HAP-1 (cell line): ENCODE results near the gene AGPAT3.
"Not testable (repeated sequence)": the region's sequence is repeated elsewhere in the genome, so short reads cannot be mapped to it uniquely, and the experiment has no call there.

Source experiments
- DNase-seq, 2 experiments: peaks; one replicate each; pipeline ENCODE4 v3.0.0-alpha.2; 2016 to 2020; ENCODE audit warnings: low spot score in 2 of 2
- H3K27me3 ChIP-seq: fragments of 250-450 bp; sonication (Bioruptor Pico); 2 replicates; pipeline ENCODE4 v1.5.1; 2020; ENCODE audit warnings: low read depth, mild to moderate bottlenecking, moderate library complexity
- H3K36me3 ChIP-seq: fragments of 250-450 bp; sonication (Bioruptor Pico); replicated peaks from 2 replicates; pipeline ENCODE4 v1.5.1; 2020; ENCODE audit warnings: mild to moderate bottlenecking
- H3K4me1 ChIP-seq: fragments of 250-450 bp; sonication (Bioruptor Pico); 2 replicates; pipeline ENCODE4 v1.5.1; 2020; ENCODE audit warnings: mild to moderate bottlenecking
- H3K4me3 ChIP-seq: fragments of 250-450 bp; sonication (Bioruptor Pico); 2 replicates; pipeline ENCODE4 v1.5.1; 2020; ENCODE audit warnings: mild to moderate bottlenecking, moderate library complexity
- H3K9me3 ChIP-seq: fragments of 250-450 bp; sonication (Bioruptor Pico); 2 replicates; pipeline ENCODE4 v1.5.1; 2020; ENCODE audit warnings: mild to moderate bottlenecking, moderate library complexity
- in situ Hi-C: fragments of 300-500 bp; cut with MboI; formaldehyde crosslinking; loops from 3 replicates; pipeline ENCODE4 v1.14.3; 2020; ENCODE audit warnings: low sequenced_read_pairs, inconsistent platforms, mixed read lengths

The AGPAT3 gene

DNA sequence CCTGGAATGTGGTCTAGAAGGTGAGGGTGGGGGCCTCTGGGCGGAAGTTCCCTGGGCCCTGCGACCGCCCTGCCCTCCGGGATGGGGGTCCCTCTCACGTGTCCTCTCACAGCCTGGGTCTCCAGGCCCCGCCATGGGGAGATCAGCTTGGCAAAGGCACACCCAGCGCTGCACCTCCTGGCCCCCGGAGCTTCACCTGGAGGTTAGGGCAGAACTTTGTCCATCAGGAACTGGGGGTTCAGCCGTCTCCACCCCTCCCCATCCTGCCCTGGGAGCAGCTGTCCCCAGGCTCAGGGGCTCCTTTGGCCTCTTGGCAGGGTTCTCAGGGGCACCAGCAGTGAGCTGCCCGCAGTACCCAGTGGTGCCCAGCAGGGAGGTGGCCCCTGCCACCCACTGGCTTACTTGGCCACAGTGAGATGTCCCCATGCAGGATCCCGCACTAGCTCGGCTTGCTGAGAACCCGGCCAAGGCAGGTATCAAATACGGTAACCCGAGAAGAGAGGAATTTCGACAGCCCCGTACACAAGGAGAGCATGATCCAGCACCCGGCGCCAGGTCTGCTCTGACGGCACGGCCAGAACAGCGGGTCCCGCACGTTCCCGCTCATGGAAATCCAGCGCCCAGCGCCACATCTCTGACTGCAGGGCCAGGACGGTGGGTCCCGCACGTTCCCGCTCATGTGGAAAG lies 38.9 kb upstream of the AGPAT3 start:
- Histone ChIP-seq H3K4me1 (no peaks in the 10 kb centered on the region), H3K36me3 (no peaks in the 10 kb centered on the region), H3K4me3 (no peak overlapping the region), H3K27me3 (no peaks in the 10 kb centered on the region), H3K9me3 (no peaks in the 10 kb centered on the region)
- in situ Hi-C loops = loop anchor here (10.0 kb wide), 1 partner anchor 119 kb away; no protein-coding TSS in a partner anchor
- no peak for DNase-seq

DNA sequence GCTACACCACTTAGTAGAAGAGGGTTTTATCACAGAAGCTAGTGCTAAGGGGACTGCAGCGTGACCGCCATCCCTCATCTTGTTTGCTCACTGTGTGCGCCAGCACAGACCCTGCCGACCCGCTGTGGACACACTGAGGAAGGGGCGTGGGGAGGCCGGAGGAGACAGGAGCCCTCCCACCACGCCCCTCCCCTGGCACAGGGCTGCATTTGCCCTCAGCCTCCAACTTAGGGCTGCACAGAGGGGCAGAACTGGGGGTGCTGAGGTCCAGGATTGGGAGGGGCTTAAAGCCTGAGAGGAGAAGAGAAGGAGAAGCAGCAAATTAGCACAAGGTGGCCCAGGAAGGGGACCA lies 38.4 kb upstream of the AGPAT3 start:
- Histone ChIP-seq H3K9me3 (no peaks in the 10 kb centered on the region), H3K27me3 (no peaks in the 10 kb centered on the region), H3K4me3 (no peak overlapping the region), H3K36me3 (no peaks in the 10 kb centered on the region), H3K4me1 (no peaks in the 10 kb centered on the region)
- no peak for DNase-seq
- in situ Hi-C loops = loop anchor here (10.0 kb wide), 1 partner anchor 118 kb away; no protein-coding TSS in a partner anchor

- H3K4me1 ChIP-seq = no peaks in the 10 kb centered on the region
- H3K27me3 ChIP-seq = no peaks in the 10 kb centered on the region
- in situ Hi-C loops = loop anchor here (10.0 kb wide), 1 partner anchor 118 kb away; no protein-coding TSS in a partner anchor
- DNase-seq = no peak
- H3K36me3 ChIP-seq = no peaks in the 10 kb centered on the region
- H3K9me3 ChIP-seq = no peaks in the 10 kb centered on the region
- H3K4me3 ChIP-seq = no peak overlapping the region
Observed at GRCh38 chr21:43827015-43827611, 37.9 kb upstream of the AGPAT3 start.

DNA sequence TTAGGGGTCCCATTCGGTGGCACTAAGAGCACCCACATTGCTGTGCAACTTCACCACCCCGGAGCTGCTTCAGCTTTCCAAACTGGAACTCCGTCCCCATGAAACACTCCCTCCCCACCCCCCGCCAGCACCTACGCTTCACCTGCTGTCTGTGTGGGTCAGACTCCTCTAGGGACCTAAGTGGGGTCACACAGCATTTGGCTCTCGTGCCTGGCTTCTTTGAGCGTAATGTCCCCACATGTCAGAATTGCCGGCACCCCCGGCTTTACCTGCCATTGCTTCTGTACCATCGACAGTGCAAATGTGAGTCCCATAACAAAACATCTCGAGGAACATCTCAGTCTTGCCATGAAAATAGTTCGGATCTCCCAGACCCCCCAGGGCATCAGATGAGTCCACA lies 35.9 kb upstream of the AGPAT3 start:
- Histone ChIP-seq H3K27me3 (no peaks in the 10 kb centered on the region), H3K4me1 (no peaks in the 10 kb centered on the region), H3K4me3 (no peak overlapping the region), H3K36me3 (no peaks in the 10 kb centered on the region), H3K9me3 (peaks cover 5% of the 10 kb centered on the region)
- in situ Hi-C loops = loop anchor here (10.0 kb wide), 1 partner anchor 116 kb away; no protein-coding TSS in a partner anchor
- DNase-seq = no peak

DNA sequence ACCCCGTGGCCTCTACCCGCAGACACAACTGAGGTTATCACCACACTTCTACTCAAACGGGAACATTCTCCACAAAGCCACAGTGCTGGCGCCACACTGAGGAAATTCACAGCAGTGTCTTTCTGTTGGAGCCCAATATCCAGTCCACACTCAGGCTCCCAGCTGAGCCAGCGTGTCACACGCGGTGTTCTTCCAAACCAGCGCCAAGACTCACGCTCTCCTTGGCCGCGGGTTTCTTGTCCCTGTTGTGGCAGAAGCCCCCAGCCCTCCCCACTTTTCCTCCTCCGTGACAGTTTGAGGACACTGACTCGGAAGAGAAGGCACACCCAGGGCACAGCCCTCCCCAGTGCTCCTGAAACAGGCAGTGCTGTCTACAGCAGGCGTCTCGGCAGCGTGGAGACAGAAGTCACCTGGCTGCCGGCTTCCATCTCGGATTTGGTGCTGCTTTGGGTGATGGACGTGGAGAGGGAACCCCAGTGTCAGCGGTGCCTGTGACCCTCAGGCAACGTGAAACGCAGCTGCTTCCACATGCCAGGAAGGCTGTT lies 35.4 kb upstream of the AGPAT3 start:
- H3K36me3 ChIP-seq = no peaks in the 10 kb centered on the region
- in situ Hi-C loops = loop anchor here (10.0 kb wide), 1 partner anchor 115 kb away; no protein-coding TSS in a partner anchor
- H3K4me3 ChIP-seq = no peak overlapping the region
- no peaks in the 10 kb centered on the region for H3K27me3 ChIP-seq
- no peak for DNase-seq
- H3K9me3 ChIP-seq = peaks cover 5% of the 10 kb centered on the region
- no peaks in the 10 kb centered on the region for H3K4me1 ChIP-seq

GRCh38 chr21:43832158-43832550 lies 32.9 kb upstream of the AGPAT3 start:
- Histone ChIP-seq H3K27me3 (no peaks in the 10 kb centered on the region), H3K9me3 (peaks cover 5% of the 10 kb centered on the region), H3K4me1 (no peaks in the 10 kb centered on the region), H3K36me3 (no peaks in the 10 kb centered on the region), H3K4me3 (no peak overlapping the region)
- in situ Hi-C loops = no loop called here
- no peak for DNase-seq

- in situ Hi-C loops = no loop called here
Observed at GRCh38 chr21:43832648-43833047, 32.4 kb upstream of the AGPAT3 start.

DNA sequence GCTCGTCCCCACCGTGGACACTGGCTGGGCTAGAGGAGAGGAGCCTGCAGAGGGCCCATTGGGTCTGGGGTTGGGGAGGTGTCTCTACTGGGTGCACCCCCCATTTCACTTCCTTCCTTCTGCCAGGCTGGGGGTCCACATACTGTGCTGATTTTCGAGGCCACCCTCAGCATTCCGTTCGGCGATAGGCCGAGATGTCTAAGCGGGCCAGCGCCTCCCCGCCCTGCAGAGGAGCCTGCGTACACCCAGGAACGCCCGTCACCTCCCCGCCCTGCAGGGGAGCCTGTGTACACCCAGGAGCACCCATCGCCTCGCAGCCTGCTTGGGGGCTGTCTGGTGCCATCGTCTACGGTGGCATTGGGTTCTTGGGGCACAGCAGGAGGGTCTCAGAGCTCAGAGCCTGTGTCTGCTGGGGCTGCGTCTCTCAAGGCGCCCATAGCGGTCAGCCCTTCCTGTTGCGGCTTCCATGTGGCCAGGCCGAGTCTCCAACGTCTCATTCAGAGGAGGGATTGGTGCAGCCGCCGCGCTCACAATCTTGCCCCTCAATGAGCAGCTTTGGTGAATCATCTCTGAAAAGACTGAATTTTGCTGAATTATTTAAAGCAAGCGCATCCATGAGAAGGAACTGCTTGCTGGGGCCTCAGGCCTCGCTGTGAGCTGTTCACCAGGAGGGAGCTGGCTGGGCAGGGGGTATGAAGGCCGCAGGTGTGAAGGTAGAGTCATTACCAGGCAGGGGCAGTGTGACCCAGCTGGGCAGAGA lies 30.7 kb upstream of the AGPAT3 start:
- Histone ChIP-seq H3K27me3 (no peaks in the 10 kb centered on the region), H3K4me3 (no peak overlapping the region), H3K4me1 (no peaks in the 10 kb centered on the region), H3K9me3 (peaks cover 5% of the 10 kb centered on the region), H3K36me3 (no peaks in the 10 kb centered on the region)
- DNase-seq = no peak
- in situ Hi-C loops = no loop called here

More at GRCh38 chr21:43832648-43833047, 32.4 kb upstream of the AGPAT3 start:
- DNase-seq = no peak
- Histone ChIP-seq H3K36me3 (no peaks in the 10 kb centered on the region), H3K4me3 (no peak overlapping the region), H3K27me3 (no peaks in the 10 kb centered on the region), H3K9me3 (peaks cover 5% of the 10 kb centered on the region), H3K4me1 (no peaks in the 10 kb centered on the region)

GRCh38 chr21:43835050-43835449 lies 30.0 kb upstream of the AGPAT3 start:
- Histone ChIP-seq H3K27me3 (no peaks in the 10 kb centered on the region), H3K4me1 (no peaks in the 10 kb centered on the region), H3K9me3 (peaks cover 5% of the 10 kb centered on the region), H3K36me3 (no peaks in the 10 kb centered on the region), H3K4me3 (no peak overlapping the region)
- in situ Hi-C loops = no loop called here
- no peak for DNase-seq

DNA sequence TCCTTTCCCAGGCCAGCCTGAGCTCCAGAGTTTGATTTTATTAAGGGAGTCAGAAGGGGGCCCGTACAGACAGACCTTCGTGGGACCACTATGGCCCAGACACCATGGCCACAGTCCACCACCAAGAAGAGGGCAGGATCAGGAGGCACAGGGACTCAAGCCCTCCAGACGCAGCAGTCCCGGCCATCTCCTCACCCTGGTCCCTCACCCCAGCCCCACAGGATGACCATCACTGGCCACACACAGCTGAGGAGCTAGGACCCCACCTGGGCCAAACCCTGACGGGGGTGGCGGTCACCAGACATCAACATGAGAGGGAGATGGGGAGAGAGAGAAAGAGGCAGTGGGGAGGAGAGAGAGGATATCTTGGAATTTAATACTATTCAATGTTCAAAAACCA lies 29.2 kb upstream of the AGPAT3 start:
- no peaks in the 10 kb centered on the region for H3K27me3 ChIP-seq
- H3K4me1 ChIP-seq = no peaks in the 10 kb centered on the region

GRCh38 chr21:43836616-43837015 lies 28.4 kb upstream of the AGPAT3 start:
- Histone ChIP-seq H3K27me3 (no peaks in the 10 kb centered on the region), H3K4me3 (no peak overlapping the region), H3K4me1 (no peaks in the 10 kb centered on the region), H3K9me3 (peaks cover 5% of the 10 kb centered on the region), H3K36me3 (no peaks in the 10 kb centered on the region)
- no peak for DNase-seq
- in situ Hi-C loops = no loop called here

More for the DNA sequence above, 29.2 kb upstream of the AGPAT3 start:
- Histone ChIP-seq H3K36me3 (no peaks in the 10 kb centered on the region), H3K4me3 (no peak overlapping the region), H3K9me3 (peaks cover 5% of the 10 kb centered on the region)
- no peak for DNase-seq
- in situ Hi-C loops = no loop called here

GRCh38 chr21:43840259-43840658 lies 24.8 kb upstream of the AGPAT3 start:
- H3K4me3 ChIP-seq = no peak overlapping the region
- no peaks in the 10 kb centered on the region for H3K4me1 ChIP-seq
- in situ Hi-C loops = no loop called here
- no peak for DNase-seq
- H3K9me3 ChIP-seq = no peaks in the 10 kb centered on the region
- no peaks in the 10 kb centered on the region for H3K36me3 ChIP-seq
- no peaks in the 10 kb centered on the region for H3K27me3 ChIP-seq

GRCh38 chr21:43842742-43843141 lies 22.3 kb upstream of the AGPAT3 start:
- in situ Hi-C loops = no loop called here
- no peaks in the 10 kb centered on the region for H3K27me3 ChIP-seq
- H3K4me3 ChIP-seq = no peak overlapping the region
- no peak for DNase-seq
- H3K36me3 ChIP-seq = no peaks in the 10 kb centered on the region
- H3K9me3 ChIP-seq = no peaks in the 10 kb centered on the region
- no peaks in the 10 kb centered on the region for H3K4me1 ChIP-seq

GRCh38 chr21:43844906-43845305 lies 20.1 kb upstream of the AGPAT3 start:
- in situ Hi-C loops, H3K4me1 ChIP-seq, H3K27me3 ChIP-seq, DNase-seq, H3K4me3 ChIP-seq, H3K36me3 ChIP-seq, H3K9me3 ChIP-seq: not testable (repeated sequence)
